ENCODE measurements around the gene TFR2. TPM values are rescaled to one million over a fixed set of nuclear protein-coding genes. Genes with fewer than 3 reads are reported as not detected.
A peak's percentile ranks its signal among the peaks of the same experiment; 100 is the strongest.

The TFR2 gene
- total and polyA plus RNA-seq, 4 experiments from 2014 or later = 0.75 to 6.2 (median 4.1) TPM

GRCh38 chr7:100604976-100605911 lies 36.1 kb downstream of the TFR2 start:
- Mint-ChIP-seq H3K4me1 (peaks cover 9 to 35% (median 17%) of the 10 kb centered on the region in 4 donors), H3K27ac (peak overlapping the region in 6 of 7 donors; percentile 37 to 82 (median 62)), H3K27me3 (no peaks in the 10 kb centered on the region), H3K4me3 (peak overlapping the region; percentile 73 to 93 (median 86)), H3K36me3 (no peaks in the 10 kb centered on the region), H3K9me3 (no peaks in the 10 kb centered on the region)
- H3K36me3 ChIP-seq (ENCODE audit: insufficient read depth, low read length) = no peaks in the 10 kb centered on the region
- H3K4me1 ChIP-seq (ENCODE audit: insufficient read depth, low read length) = peaks cover 21% of the 10 kb centered on the region
- peak; percentile 28 to 58 (median 39) for DNase-seq
- H3K9me3 ChIP-seq (ENCODE audit: control insufficient read depth in 1 of 2, low read length in 2 of 2) = no peaks in the 10 kb centered on the region
- H3K4me3 ChIP-seq (ENCODE audit: low read length in 2 of 2) = peak overlapping the region in 1 of 2 donors; percentile 58
- ChIA-PET POLR2A (ENCODE audit: partially characterized antibody) (interaction anchor here (0.8 to 15.5 kb wide), 11 partner anchors 8 to 176 kb away, joined by 3 to 177 read pairs (median 7); partner anchors contain the start of genes FBXO24, LRCH4, MEPCE and MOSPD3), CTCF (ENCODE audit: partially characterized antibody) (interaction anchor here (0.6 to 2.1 kb wide), 13 partner anchors 9 to 88 kb away, joined by 3 to 9 read pairs (median 4); partner anchors contain the start of genes FBXO24 and LRCH4)
- intact Hi-C loops (cut with micrococcal nuclease) = loop anchor here (1.0 to 2.0 kb wide), 7 partner anchors 7 to 120 kb away; partner anchors contain the start of genes FBXO24, GNB2, LRCH4 and MOSPD3
- no peaks in the 10 kb centered on the region for H3K27me3 ChIP-seq (ENCODE audit: insufficient read depth, low read length)
- peak overlapping the region; percentile 51 for H3K27ac ChIP-seq (ENCODE audit: low read depth, low read length)

DNA sequence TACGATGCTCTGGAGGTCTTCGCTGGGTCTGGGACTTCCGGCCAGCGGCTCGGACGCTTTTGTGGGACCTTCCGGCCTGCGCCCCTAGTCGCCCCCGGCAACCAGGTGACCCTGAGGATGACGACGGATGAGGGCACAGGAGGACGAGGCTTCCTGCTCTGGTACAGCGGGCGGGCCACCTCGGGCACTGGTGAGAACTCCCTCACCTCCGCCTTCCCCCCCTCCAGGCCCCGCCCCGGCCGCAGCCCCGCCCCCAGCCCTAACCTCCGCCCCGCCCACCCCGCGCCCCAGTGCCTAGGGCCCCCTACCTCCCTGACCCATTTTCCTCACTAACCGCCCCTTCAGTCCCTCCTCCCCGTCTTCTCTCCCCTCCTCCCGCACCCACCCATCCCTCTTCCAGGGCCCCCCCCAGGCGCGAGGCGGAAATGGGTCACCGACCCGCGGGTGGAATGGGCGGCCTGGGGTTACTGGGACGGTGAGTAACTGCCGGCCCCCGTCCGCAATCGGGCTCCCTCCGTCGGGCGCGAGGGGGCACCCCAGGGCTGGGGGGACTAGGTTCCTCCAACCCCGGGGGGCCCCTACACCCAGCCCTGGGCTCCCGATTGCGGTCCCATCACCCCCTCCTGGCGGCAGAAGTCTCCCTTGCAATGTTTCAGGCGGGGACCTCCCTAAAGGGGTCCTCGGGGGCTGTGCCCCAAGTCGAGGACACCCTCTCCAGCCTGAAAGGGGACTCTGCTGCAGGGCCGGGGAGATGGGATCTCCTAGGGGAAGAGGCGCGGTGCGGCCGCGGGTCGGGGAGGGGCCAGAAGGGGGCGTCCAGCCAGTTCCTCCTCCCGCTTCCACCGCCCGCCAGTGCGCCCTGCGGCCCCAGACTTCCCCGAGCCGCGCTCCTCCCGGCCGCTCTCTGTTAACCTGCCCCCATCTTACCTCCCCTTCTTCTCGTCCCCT lies 37.0 kb downstream of the TFR2 start:
- Mint-ChIP-seq H3K27ac (peak overlapping the region; percentile 71 to 95 (median 91)), H3K27me3 (no peaks in the 10 kb centered on the region), H3K9me3 (no peaks in the 10 kb centered on the region), H3K4me3 (peak overlapping the region; percentile 78 to 93 (median 87)), H3K36me3 (no peaks in the 10 kb centered on the region), H3K4me1 (peaks cover 9 to 35% (median 16%) of the 10 kb centered on the region in 4 donors)
- peak; percentile 63 to 83 (median 68) for DNase-seq
- H3K4me1 ChIP-seq (ENCODE audit: insufficient read depth, low read length) = peaks cover 21% of the 10 kb centered on the region
- ChIA-PET POLR2A (ENCODE audit: partially characterized antibody) (interaction anchor here (0.7 to 15.5 kb wide), 15 partner anchors 9 to 248 kb away, joined by 3 to 177 read pairs (median 4); partner anchors contain the start of genes FBXO24, LRCH4, MEPCE and MOSPD3), CTCF (ENCODE audit: partially characterized antibody) (interaction anchor here (0.6 to 3.2 kb wide), 17 partner anchors 8 to 89 kb away, joined by 3 to 24 read pairs (median 4); partner anchors contain the start of genes FBXO24, LRCH4 and MOSPD3)
- no peaks in the 10 kb centered on the region for H3K36me3 ChIP-seq (ENCODE audit: insufficient read depth, low read length)
- peak overlapping the region; percentile 34 to 58 for H3K4me3 ChIP-seq (ENCODE audit: low read length in 2 of 2)
- H3K27ac ChIP-seq (ENCODE audit: low read depth, low read length) = peak overlapping the region; percentile 64
- no peaks in the 10 kb centered on the region for H3K27me3 ChIP-seq (ENCODE audit: insufficient read depth, low read length)
- no peaks in the 10 kb centered on the region for H3K9me3 ChIP-seq (ENCODE audit: control insufficient read depth in 1 of 2, low read length in 2 of 2)
- intact Hi-C loops (cut with micrococcal nuclease) = loop anchor here (1.0 to 2.0 kb wide), 7 partner anchors 8 to 121 kb away; partner anchors contain the start of genes FBXO24, GNB2, LRCH4 and MOSPD3

- Mint-ChIP-seq H3K27me3 (no peaks in the 10 kb centered on the region), H3K27ac (peak overlapping the region; percentile 60 to 95 (median 91)), H3K36me3 (no peaks in the 10 kb centered on the region), H3K4me3 (peak overlapping the region; percentile 78 to 87 (median 83)), H3K4me1 (peaks cover 9 to 35% (median 16%) of the 10 kb centered on the region in 4 donors), H3K9me3 (no peaks in the 10 kb centered on the region)
- POLR2A ChIA-PET (ENCODE audit: partially characterized antibody) = interaction anchor here (0.7 to 15.5 kb wide), 13 partner anchors 9 to 249 kb away, joined by 3 to 177 read pairs (median 4); partner anchors contain the start of genes FBXO24, LRCH4, MEPCE and MOSPD3
- peak in 1 of 5 donors; percentile 12 for DNase-seq
- peak overlapping the region; percentile 64 for H3K27ac ChIP-seq (ENCODE audit: low read depth, low read length)
- peak overlapping the region; percentile 34 to 53 for H3K4me3 ChIP-seq (ENCODE audit: low read length in 2 of 2)
- no peaks in the 10 kb centered on the region for H3K9me3 ChIP-seq (ENCODE audit: control insufficient read depth in 1 of 2, low read length in 2 of 2)
- H3K4me1 ChIP-seq (ENCODE audit: insufficient read depth, low read length) = peaks cover 21% of the 10 kb centered on the region
- CTCF ChIA-PET (ENCODE audit: partially characterized antibody) = interaction anchor here (0.7 to 3.2 kb wide), 7 partner anchors 9 to 88 kb away, joined by 3 to 24 read pairs (median 3); partner anchors contain the start of genes FBXO24, LRCH4 and MOSPD3
- H3K27me3 ChIP-seq (ENCODE audit: insufficient read depth, low read length) = no peaks in the 10 kb centered on the region
- intact Hi-C loops (cut with micrococcal nuclease) = loop anchor here (1.0 to 2.0 kb wide), 7 partner anchors 9 to 122 kb away; partner anchors contain the start of genes FBXO24, GNB2, LRCH4 and MOSPD3
- no peaks in the 10 kb centered on the region for H3K36me3 ChIP-seq (ENCODE audit: insufficient read depth, low read length)
Observed at GRCh38 chr7:100603726-100604027, 37.7 kb downstream of the TFR2 start.

GRCh38 chr7:100602889-100603725 lies 38.2 kb downstream of the TFR2 start:
- CTCF ChIA-PET (ENCODE audit: partially characterized antibody) = interaction anchor here (0.7 to 3.2 kb wide), 11 partner anchors 9 to 249 kb away, joined by 3 to 24 read pairs (median 3); partner anchors contain the start of genes FBXO24, LRCH4, MOSPD3 and POP7

GRCh38 chr7:100600730-100601038 lies 40.7 kb downstream of the TFR2 start:
- CTCF ChIA-PET (ENCODE audit: partially characterized antibody) = no interaction called here

More at GRCh38 chr7:100602889-100603725, 38.2 kb downstream of the TFR2 start:
- no peaks in the 10 kb centered on the region for H3K27me3 Mint-ChIP-seq
- no peak for DNase-seq
- Histone ChIP-seq H3K9me3 (ENCODE audit: control insufficient read depth in 1 of 2, low read length in 2 of 2) (no peaks in the 10 kb centered on the region), H3K4me1 (ENCODE audit: insufficient read depth, low read length) (peaks cover 21% of the 10 kb centered on the region), H3K27me3 (ENCODE audit: insufficient read depth, low read length) (no peaks in the 10 kb centered on the region), H3K36me3 (ENCODE audit: insufficient read depth, low read length) (no peaks in the 10 kb centered on the region), H3K4me3 (ENCODE audit: low read length in 2 of 2) (peak overlapping the region in 1 of 2 donors; percentile 53), H3K27ac (ENCODE audit: low read depth, low read length) (peak overlapping the region; percentile 64)
- peak overlapping the region; percentile 53 to 87 (median 83) for H3K4me3 Mint-ChIP-seq
- H3K27ac Mint-ChIP-seq = peak overlapping the region in 6 of 7 donors; percentile 60 to 94 (median 82)
- peaks cover 11 to 39% (median 17%) of the 10 kb centered on the region in 4 donors for H3K4me1 Mint-ChIP-seq
- POLR2A ChIA-PET (ENCODE audit: partially characterized antibody) = interaction anchor here (0.7 to 15.5 kb wide), 13 partner anchors 8 to 249 kb away, joined by 3 to 177 read pairs (median 4); partner anchors contain the start of genes FBXO24, LRCH4, MEPCE and MOSPD3
- intact Hi-C loops (cut with micrococcal nuclease) = no loop called here
- no peaks in the 10 kb centered on the region for H3K36me3 Mint-ChIP-seq
- H3K9me3 Mint-ChIP-seq = no peaks in the 10 kb centered on the region

More at GRCh38 chr7:100600730-100601038, 40.7 kb downstream of the TFR2 start:
- DNase-seq = no peak
- H3K4me1 ChIP-seq (ENCODE audit: insufficient read depth, low read length) = peaks cover 20% of the 10 kb centered on the region
- POLR2A ChIA-PET (ENCODE audit: partially characterized antibody) = interaction anchor here (15.5 kb wide), 1 partner anchor 16 kb away, joined by 177 read pairs; the partner anchor contains the start of genes FBXO24 and LRCH4
- no peak overlapping the region for H3K4me3 ChIP-seq (ENCODE audit: low read length in 2 of 2)
- H3K27ac ChIP-seq (ENCODE audit: low read depth, low read length) = no peak overlapping the region
- H3K4me3 Mint-ChIP-seq = no peak overlapping the region
- peaks cover 8 to 26% (median 13%) of the 10 kb centered on the region in 4 donors for H3K4me1 Mint-ChIP-seq
- H3K9me3 Mint-ChIP-seq = no peaks in the 10 kb centered on the region
- H3K36me3 Mint-ChIP-seq = no peaks in the 10 kb centered on the region
- H3K27me3 Mint-ChIP-seq = no peaks in the 10 kb centered on the region
- no peaks in the 10 kb centered on the region for H3K9me3 ChIP-seq (ENCODE audit: control insufficient read depth in 1 of 2, low read length in 2 of 2)
- H3K27me3 ChIP-seq (ENCODE audit: insufficient read depth, low read length) = no peaks in the 10 kb centered on the region
- H3K27ac Mint-ChIP-seq = no peak overlapping the region
- no peaks in the 10 kb centered on the region for H3K36me3 ChIP-seq (ENCODE audit: insufficient read depth, low read length)
- intact Hi-C loops (cut with micrococcal nuclease) = no loop called here

Measured in CD4-positive, alpha-beta memory T cell (primary cell).